Measurements from ENCODE around the gene SWSAP1. TPM values are rescaled to one million over a fixed set of nuclear protein-coding genes. Genes with fewer than 3 reads are reported as not detected.
A peak's percentile ranks its signal among the peaks of the same experiment; 100 is the strongest.

SWSAP1 gene
- polyA plus RNA-seq, 3 donors: 5.9 to 11.5 (median 8.7) TPM

DNA sequence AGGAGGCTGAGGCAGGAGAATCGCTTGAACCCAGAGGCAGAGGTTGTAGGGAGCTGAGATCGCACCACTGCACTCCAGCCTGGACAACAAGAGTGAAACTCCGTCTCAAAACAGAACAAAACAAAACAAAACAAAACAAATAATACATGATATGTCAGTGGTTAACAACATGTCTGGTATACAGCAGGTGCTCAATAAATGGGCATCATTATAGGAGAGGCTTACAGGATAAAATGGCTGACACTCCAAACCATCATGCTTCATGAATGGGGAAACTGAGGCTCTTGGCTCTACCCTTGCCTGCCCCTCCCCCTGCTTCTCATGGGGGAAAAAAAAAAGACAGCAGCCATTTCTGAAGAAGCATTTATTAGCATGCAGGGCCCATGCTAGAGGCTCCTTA is 32.0 kb upstream of the SWSAP1 start:
- Mint-ChIP-seq H3K36me3 (peaks cover 6 to 28% of the 10 kb centered on the region in 2 donors), H3K4me1 (peaks cover 51% of the 10 kb centered on the region), H3K4me3 (no peak overlapping the region), H3K27ac (peak overlapping the region in 2 of 7 donors; percentile 3 to 52), H3K27me3 (ENCODE audit: low read depth in 3 of 3) (peaks cover 0 to 3% (median 0%) of the 10 kb centered on the region in 3 donors), H3K9me3 (no peaks in the 10 kb centered on the region)
- no peaks in the 10 kb centered on the region for H3K27me3 ChIP-seq (ENCODE audit: control insufficient read depth in 2 of 2, insufficient read depth in 2 of 2, low read length in 2 of 2)
- no peak overlapping the region for H3K4me3 ChIP-seq (replicated peaks in 1 of 3; ENCODE audit: low read depth in 2 of 3, low read length in 3 of 3)
- H3K9me3 ChIP-seq (replicated peaks in 1 of 2; ENCODE audit: control insufficient read depth in 1 of 2, insufficient read depth in 1 of 2, low read length in 2 of 2): peaks cover 0 to 6% of the 10 kb centered on the region in 2 donors
- peaks cover 71% of the 10 kb centered on the region for H3K79me2 ChIP-seq (ENCODE audit: insufficient read depth, low read length)
- WGBS (ENCODE audit: insufficient coverage): no CpG with 5 or more reads among the region's 3 CpGs
- H2AFZ ChIP-seq (ENCODE audit: insufficient read depth, low read depth, low read length, poor library complexity, severe bottlenecking): no peak overlapping the region
- H3K4me1 ChIP-seq (ENCODE audit: control insufficient read depth in 1 of 2, insufficient read depth in 2 of 2, low read length in 2 of 2): peaks cover 55 to 71% of the 10 kb centered on the region in 2 donors
- H3K36me3 ChIP-seq (replicated peaks in 1 of 2; ENCODE audit: control insufficient read depth in 1 of 2, insufficient read depth in 2 of 2, low read length in 2 of 2): peaks cover 2 to 14% of the 10 kb centered on the region in 2 donors
- intact Hi-C loops (cut with micrococcal nuclease): no loop called here
- H3K4me2 ChIP-seq (replicated peaks; ENCODE audit: extremely low read depth, low read length, poor library complexity, severe bottlenecking): no peak overlapping the region
- no peak overlapping the region for H3K9ac ChIP-seq (ENCODE audit: insufficient read depth, low read length, poor library complexity, severe bottlenecking)
- DNase-seq: no peak
- H3K27ac ChIP-seq (ENCODE audit: low read depth in 1 of 2, low read length in 2 of 2): no peak overlapping the region
- TF ChIP-seq, protein P1, sequence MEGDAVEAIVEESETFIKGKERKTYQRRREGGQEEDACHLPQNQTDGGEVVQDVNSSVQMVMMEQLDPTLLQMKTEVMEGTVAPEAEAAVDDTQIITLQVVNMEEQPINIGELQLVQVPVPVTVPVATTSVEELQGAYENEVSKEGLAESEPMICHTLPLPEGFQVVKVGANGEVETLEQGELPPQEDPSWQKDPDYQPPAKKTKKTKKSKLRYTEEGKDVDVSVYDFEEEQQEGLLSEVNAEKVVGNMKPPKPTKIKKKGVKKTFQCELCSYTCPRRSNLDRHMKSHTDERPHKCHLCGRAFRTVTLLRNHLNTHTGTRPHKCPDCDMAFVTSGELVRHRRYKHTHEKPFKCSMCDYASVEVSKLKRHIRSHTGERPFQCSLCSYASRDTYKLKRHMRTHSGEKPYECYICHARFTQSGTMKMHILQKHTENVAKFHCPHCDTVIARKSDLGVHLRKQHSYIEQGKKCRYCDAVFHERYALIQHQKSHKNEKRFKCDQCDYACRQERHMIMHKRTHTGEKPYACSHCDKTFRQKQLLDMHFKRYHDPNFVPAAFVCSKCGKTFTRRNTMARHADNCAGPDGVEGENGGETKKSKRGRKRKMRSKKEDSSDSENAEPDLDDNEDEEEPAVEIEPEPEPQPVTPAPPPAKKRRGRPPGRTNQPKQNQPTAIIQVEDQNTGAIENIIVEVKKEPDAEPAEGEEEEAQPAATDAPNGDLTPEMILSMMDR (IDR thresholded peaks at IDR 0.05): no peak
- peaks cover 19% of the 10 kb centered on the region for H4K20me1 ChIP-seq (ENCODE audit: insufficient read depth, low read length)

DNA sequence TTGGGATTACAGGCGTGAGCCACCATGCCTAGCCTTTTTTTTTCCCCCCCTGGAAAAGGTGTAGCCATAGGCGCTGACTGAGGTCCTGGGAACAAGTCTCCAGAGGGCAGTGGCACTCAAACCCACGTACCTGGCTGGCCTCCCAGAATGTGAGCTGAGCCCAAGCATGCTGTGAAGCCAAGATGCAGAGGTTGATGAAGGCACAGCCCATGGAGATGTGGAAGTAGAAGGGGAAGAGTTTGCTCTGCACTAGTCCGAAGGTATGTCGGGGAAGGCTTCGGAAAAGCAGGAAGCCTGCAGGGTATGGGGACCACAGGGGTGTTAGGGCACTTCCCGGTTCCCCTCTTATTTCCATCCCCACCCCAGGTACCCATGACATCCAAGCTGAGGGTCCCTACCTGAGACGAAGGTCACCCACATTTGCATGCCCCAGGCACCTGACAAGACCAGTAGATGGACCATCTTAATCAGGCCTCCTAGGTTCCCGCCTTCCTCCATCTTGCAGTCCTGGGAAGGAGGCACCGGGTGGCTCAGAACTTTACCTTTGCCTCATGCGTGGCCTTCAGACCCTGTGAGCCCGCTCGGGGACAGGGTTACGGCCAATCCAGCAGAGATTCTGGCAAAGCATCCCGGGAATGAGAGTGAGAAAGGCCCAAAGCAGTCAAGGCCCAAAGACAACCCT is 29.2 kb upstream of the SWSAP1 start:
- Histone ChIP-seq H3K36me3 (replicated peaks in 1 of 2; ENCODE audit: control insufficient read depth in 1 of 2, insufficient read depth in 2 of 2, low read length in 2 of 2) (peaks cover 2 to 30% of the 10 kb centered on the region in 2 donors), H3K9me3 (replicated peaks in 1 of 2; ENCODE audit: control insufficient read depth in 1 of 2, insufficient read depth in 1 of 2, low read length in 2 of 2) (peaks cover 4 to 17% of the 10 kb centered on the region in 2 donors), H4K20me1 (ENCODE audit: insufficient read depth, low read length) (no peaks in the 10 kb centered on the region), H3K4me1 (ENCODE audit: control insufficient read depth in 1 of 2, insufficient read depth in 2 of 2, low read length in 2 of 2) (peaks cover 35 to 51% of the 10 kb centered on the region in 2 donors), H3K9ac (ENCODE audit: insufficient read depth, low read length, poor library complexity, severe bottlenecking) (peak overlapping the region; percentile 91), H3K4me3 (replicated peaks in 1 of 3; ENCODE audit: low read depth in 2 of 3, low read length in 3 of 3) (peak overlapping the region; percentile 80 to 91 (median 85)), H3K27ac (ENCODE audit: low read depth in 1 of 2, low read length in 2 of 2) (peak overlapping the region; percentile 91 to 98), H2AFZ (ENCODE audit: insufficient read depth, low read depth, low read length, poor library complexity, severe bottlenecking) (peak overlapping the region; percentile 76), H3K4me2 (replicated peaks; ENCODE audit: extremely low read depth, low read length, poor library complexity, severe bottlenecking) (peak overlapping the region; percentile 82), H3K79me2 (ENCODE audit: insufficient read depth, low read length) (peaks cover 50% of the 10 kb centered on the region), H3K27me3 (ENCODE audit: control insufficient read depth in 2 of 2, insufficient read depth in 2 of 2, low read length in 2 of 2) (no peaks in the 10 kb centered on the region)
- intact Hi-C loops (cut with micrococcal nuclease): loop anchor here in 1 of 2 donors (2.0 kb wide), 1 partner anchor 50 kb away; no protein-coding TSS in a partner anchor
- TF ChIP-seq, protein P1 (IDR thresholded peaks at IDR 0.05): no peak
- H3K4me1 Mint-ChIP-seq: peaks cover 38% of the 10 kb centered on the region
- H3K9me3 Mint-ChIP-seq: peaks cover 9 to 12% (median 10%) of the 10 kb centered on the region in 7 donors
- peak overlapping the region; percentile 92 to 95 for H3K4me3 Mint-ChIP-seq
- no peak for DNase-seq
- H3K36me3 Mint-ChIP-seq: peaks cover 17 to 36% of the 10 kb centered on the region in 2 donors
- H3K27me3 Mint-ChIP-seq (ENCODE audit: low read depth in 3 of 3): peaks cover 0 to 2% (median 0%) of the 10 kb centered on the region in 3 donors
- H3K27ac Mint-ChIP-seq: peak overlapping the region; percentile 97 to 99 (median 98)
- WGBS (ENCODE audit: insufficient coverage): 41% methylated on average over 9 of the region's 15 CpGs

Measured in CD14-positive monocyte (primary cell).